HepG2 (cell line): ENCODE results near the gene SYNJ2. TPM values are rescaled to one million over a fixed set of nuclear protein-coding genes. Genes with fewer than 3 reads are reported as not detected.

Experiments used
- ARNT ChIP-seq: fragments of 450-650 bp; IDR thresholded peaks from 2 replicates; pipeline ENCODE4 v1.6.1; 2017
- ATM ChIP-seq: fragments of 450-650 bp; IDR thresholded peaks from 2 replicates; pipeline ENCODE4 v1.7.1; 2017; ENCODE audit warnings: mild to moderate bottlenecking, borderline replicate concordance
- DR1 ChIP-seq: sonication (generic); formaldehyde crosslinking; IDR thresholded peaks from 2 replicates; pipeline ENCODE4 v1.8.0; 2021; ENCODE audit warnings: mild to moderate bottlenecking, missing genetic modification reagents, inconsistent platforms
- GTF3A ChIP-seq: sonication (generic); formaldehyde crosslinking; conservative IDR thresholded peaks from 2 replicates; pipeline ENCODE4 v1.4.0; 2020; ENCODE audit warnings: mild to moderate bottlenecking, missing genetic modification reagents
- HCFC1 ChIP-seq: fragments of 150-350 bp; IDR thresholded peaks from 2 replicates; pipeline ENCODE4 v1.6.1; 2014; ENCODE audit warnings: low read depth, low read length
- KAT7 ChIP-seq: IDR thresholded peaks from 2 replicates; pipeline ENCODE4 v1.6.1; 2018; ENCODE audit warnings: borderline replicate concordance, missing compliant biosample characterization
- MIER2 ChIP-seq: IDR thresholded peaks from 2 replicates; pipeline ENCODE4 v1.6.1; 2016; ENCODE audit warnings: missing biosample characterization, missing genetic modification reagents
- MYC ChIP-seq: sonication (generic); formaldehyde crosslinking; IDR thresholded peaks from 2 replicates; pipeline ENCODE4 v1.9.0; 2021; ENCODE audit warnings: missing genetic modification reagents, borderline replicate concordance
- NFYB ChIP-seq: sonication (generic); formaldehyde crosslinking; IDR thresholded peaks from 2 replicates; pipeline ENCODE4 v1.4.0; 2020; ENCODE audit warnings: missing genetic modification reagents
- NRL ChIP-seq: sonication (generic); formaldehyde crosslinking; IDR thresholded peaks from 2 replicates; pipeline ENCODE4 v1.5.0; 2020; ENCODE audit warnings: missing genetic modification reagents, mild to moderate bottlenecking, moderate library complexity, borderline replicate concordance
- SIX4 ChIP-seq: sonication (generic); formaldehyde crosslinking; IDR thresholded peaks from 2 replicates; pipeline ENCODE4 v1.4.0; 2020; ENCODE audit warnings: missing genetic modification reagents
- WIZ ChIP-seq: sonication (generic); formaldehyde crosslinking; IDR thresholded peaks from 2 replicates; pipeline ENCODE4 v1.5.1; 2020; ENCODE audit warnings: mild to moderate bottlenecking, missing genetic modification reagents
- ZBTB7A ChIP-seq: sonication (generic); formaldehyde crosslinking; IDR thresholded peaks from 2 replicates; pipeline ENCODE4 v1.8.0; 2022; ENCODE audit warnings: mild to moderate bottlenecking, missing genetic modification reagents
- ZFP90 ChIP-seq: sonication (generic); formaldehyde crosslinking; IDR thresholded peaks from 2 replicates; pipeline ENCODE4 v1.8.0; 2022; ENCODE audit warnings: missing genetic modification reagents, mild to moderate bottlenecking, inconsistent platforms, borderline replicate concordance
- ZNF17 ChIP-seq: sonication (generic); formaldehyde crosslinking; IDR thresholded peaks from 2 replicates; pipeline ENCODE4 v1.5.0; 2020; ENCODE audit warnings: mild to moderate bottlenecking, missing genetic modification reagents
- ZNF224 ChIP-seq: sonication (generic); formaldehyde crosslinking; IDR thresholded peaks from 2 replicates; pipeline ENCODE4 v1.5.0; 2020; ENCODE audit warnings: mild to moderate bottlenecking, missing genetic modification reagents
- ZNF569 ChIP-seq: sonication (generic); formaldehyde crosslinking; IDR thresholded peaks from 2 replicates; pipeline ENCODE4 v1.5.0; 2020; ENCODE audit warnings: mild to moderate bottlenecking, missing genetic modification reagents, moderate library complexity, borderline replicate concordance
- ZNF75D ChIP-seq: sonication (generic); formaldehyde crosslinking; IDR thresholded peaks from 2 replicates; pipeline ENCODE4 v1.8.1; 2023; ENCODE audit warnings: missing genetic modification reagents, mild to moderate bottlenecking, borderline replicate concordance
- ZNF773 ChIP-seq: sonication (generic); formaldehyde crosslinking; IDR thresholded peaks from 2 replicates; pipeline ENCODE4 v1.4.0; 2020; ENCODE audit warnings: missing genetic modification reagents, borderline replicate concordance
- ZSCAN22 ChIP-seq: sonication (generic); formaldehyde crosslinking; IDR thresholded peaks from 2 replicates; pipeline ENCODE4 v1.4.0; 2020; ENCODE audit warnings: mild to moderate bottlenecking, missing genetic modification reagents
- polyA plus RNA-seq, 8 experiments: library from polyadenylated mRNA; depleted of rRNA in 3 of 8; stranded (reverse) in 7 of 8; unstranded in 1 of 8; fragments of >200 nt; fragmentation: Illumina TruSeq in 4 of 8; extraction: Trizol in 4 of 8; gene quantifications; 2 replicates each; pipeline versions ENCODE4 v1.2.1 to v1.2.3, GENCODE V29; 2011 to 2016; ENCODE audit warnings: low read depth in 4 of 8, missing spikeins in 1 of 8, mixed read lengths in 1 of 8; ENCODE audit not compliant: insufficient read depth in 1 of 8
- total RNA-seq, 5 experiments: library from RNA; depleted of rRNA; stranded (reverse); fragments of >200 nt; fragmentation: Illumina TruSeq; extraction: Trizol; gene quantifications; 2 replicates each; pipeline ENCODE4 v1.2.3, GENCODE V29; 2016; ENCODE audit warnings: low read depth in 1 of 5
- TF ChIP-seq, protein P1 (sequence below): IDR thresholded peaks from 2 replicates; pipeline ENCODE4 v1.6.1; 2012; ENCODE audit warnings: inconsistent platforms
- TF ChIP-seq, protein P2 (sequence below): sonication (generic); formaldehyde crosslinking; IDR thresholded peaks from 2 replicates; pipeline ENCODE4 v1.8.1; 2023; ENCODE audit warnings: missing genetic modification reagents, mild to moderate bottlenecking, borderline replicate concordance
- TF ChIP-seq, protein P3 (sequence below): IDR thresholded peaks from 2 replicates; pipeline ENCODE4 v1.6.1; 2016; ENCODE audit warnings: missing genetic modification reagents, missing compliant biosample characterization
- TF ChIP-seq, protein P4 (sequence below): conservative IDR thresholded peaks from 2 replicates; pipeline ENCODE4 v1.6.1; 2018; ENCODE audit warnings: missing genetic modification reagents
- TF ChIP-seq, protein P5 (sequence below): sonication (generic); formaldehyde crosslinking; IDR thresholded peaks from 2 replicates; pipeline ENCODE4 v1.5.0; 2020; ENCODE audit warnings: mild to moderate bottlenecking, missing genetic modification reagents

Gene SYNJ2
- total and polyA plus RNA-seq, 2 of the 13 experiments (the other 11 are each of a cell fraction or from before 2014, with no cell fraction given): 39.1 to 57.6 TPM

DNA sequence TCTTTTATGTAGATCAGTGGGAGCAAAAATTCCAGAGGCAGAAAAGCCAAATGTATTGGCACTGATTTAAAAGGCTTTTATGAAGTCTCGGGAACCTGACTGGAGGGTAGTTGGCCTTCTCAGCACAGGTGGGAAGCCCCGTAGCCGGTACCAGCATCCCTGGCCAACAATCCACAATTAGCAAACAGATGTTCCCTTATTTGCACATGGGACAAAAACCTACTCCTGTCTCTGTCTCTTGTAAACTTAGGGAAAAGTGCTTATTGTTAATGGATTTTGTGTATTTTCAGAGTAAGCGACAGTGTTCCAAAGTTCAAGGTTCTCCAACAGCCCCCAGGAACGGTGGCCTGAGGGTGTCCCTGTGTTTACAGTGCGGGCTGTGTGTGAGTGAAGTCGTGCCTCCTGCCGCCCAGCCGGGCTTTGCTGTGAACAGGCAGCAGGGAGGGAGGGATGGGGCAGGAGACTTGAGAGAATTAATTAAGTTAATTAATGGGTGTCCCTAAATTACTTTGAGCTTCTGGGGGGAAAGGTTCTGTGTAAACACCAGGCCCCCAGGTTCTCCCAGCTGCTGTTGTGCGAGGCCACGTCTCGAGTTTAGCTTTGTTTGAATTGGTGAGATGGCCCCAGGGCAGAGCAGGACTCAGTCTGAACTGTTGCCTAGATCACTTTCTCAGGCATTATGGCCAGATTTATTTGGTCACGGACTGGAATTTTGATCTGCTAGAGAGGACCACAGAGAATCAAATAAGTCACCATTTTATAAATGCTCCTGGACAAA, 3.9 kb downstream of the SYNJ2 start (continued):
- TF ChIP-seq, protein P1, sequence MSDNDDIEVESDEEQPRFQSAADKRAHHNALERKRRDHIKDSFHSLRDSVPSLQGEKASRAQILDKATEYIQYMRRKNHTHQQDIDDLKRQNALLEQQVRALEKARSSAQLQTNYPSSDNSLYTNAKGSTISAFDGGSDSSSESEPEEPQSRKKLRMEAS: peak; percentile 88
- TF ChIP-seq GTF3A (CRISPR knock-in tag) (peak; percentile 13; the same call in 1 of the 2 replicates), ZNF224 (CRISPR knock-in tag) (0 out of 2 replicates have a peak, but pooled peaks have one; percentile 40), NFYB (no peak), ZSCAN22 (CRISPR knock-in tag) (peak; percentile 61; the same call in 1 of the 2 replicates), MIER2 (CRISPR knock-in tag) (peak; percentile 85; the same call in 1 of the 2 replicates), KAT7 (CRISPR knock-in tag) (0 out of 2 replicates have a peak, but pooled peaks have one; percentile 6), DR1 (CRISPR knock-in tag) (no peak), ZNF773 (0 out of 2 replicates have a peak, but pooled peaks have one; percentile 47), HCFC1 (no peak), ATM (no peak), ZNF17 (CRISPR knock-in tag) (no peak), NRL (CRISPR knock-in tag) (no peak; the same call in 1 of the 2 replicates), ZNF75D (CRISPR knock-in tag) (no peak), ZNF569 (CRISPR knock-in tag) (peak; percentile 56; the same call in 1 of the 2 replicates), ZFP90 (CRISPR knock-in tag) (peak; percentile 62; the same call in 1 of the 2 replicates), MYC (CRISPR knock-in tag) (peak; percentile 86), ARNT (no peak), SIX4 (CRISPR knock-in tag) (peak; percentile 59; the same call in 1 of the 2 replicates), WIZ (CRISPR knock-in tag) (no peak), ZBTB7A (CRISPR knock-in tag) (peak; percentile 88; the same call in 1 of the 2 replicates)
- TF ChIP-seq, protein P2, sequence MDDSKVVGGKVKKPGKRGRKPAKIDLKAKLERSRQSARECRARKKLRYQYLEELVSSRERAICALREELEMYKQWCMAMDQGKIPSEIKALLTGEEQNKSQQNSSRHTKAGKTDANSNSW (CRISPR knock-in tag): no peak
- TF ChIP-seq, protein P3, sequence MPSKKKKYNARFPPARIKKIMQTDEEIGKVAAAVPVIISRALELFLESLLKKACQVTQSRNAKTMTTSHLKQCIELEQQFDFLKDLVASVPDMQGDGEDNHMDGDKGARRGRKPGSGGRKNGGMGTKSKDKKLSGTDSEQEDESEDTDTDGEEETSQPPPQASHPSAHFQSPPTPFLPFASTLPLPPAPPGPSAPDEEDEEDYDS (CRISPR knock-in tag): peak; percentile 83
- TF ChIP-seq, protein P4, sequence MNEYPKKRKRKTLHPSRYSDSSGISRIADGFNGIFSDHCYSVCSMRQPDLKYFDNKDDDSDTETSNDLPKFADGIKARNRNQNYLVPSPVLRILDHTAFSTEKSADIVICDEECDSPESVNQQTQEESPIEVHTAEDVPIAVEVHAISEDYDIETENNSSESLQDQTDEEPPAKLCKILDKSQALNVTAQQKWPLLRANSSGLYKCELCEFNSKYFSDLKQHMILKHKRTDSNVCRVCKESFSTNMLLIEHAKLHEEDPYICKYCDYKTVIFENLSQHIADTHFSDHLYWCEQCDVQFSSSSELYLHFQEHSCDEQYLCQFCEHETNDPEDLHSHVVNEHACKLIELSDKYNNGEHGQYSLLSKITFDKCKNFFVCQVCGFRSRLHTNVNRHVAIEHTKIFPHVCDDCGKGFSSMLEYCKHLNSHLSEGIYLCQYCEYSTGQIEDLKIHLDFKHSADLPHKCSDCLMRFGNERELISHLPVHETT (CRISPR knock-in tag): peak; percentile 75
- TF ChIP-seq, protein P5, sequence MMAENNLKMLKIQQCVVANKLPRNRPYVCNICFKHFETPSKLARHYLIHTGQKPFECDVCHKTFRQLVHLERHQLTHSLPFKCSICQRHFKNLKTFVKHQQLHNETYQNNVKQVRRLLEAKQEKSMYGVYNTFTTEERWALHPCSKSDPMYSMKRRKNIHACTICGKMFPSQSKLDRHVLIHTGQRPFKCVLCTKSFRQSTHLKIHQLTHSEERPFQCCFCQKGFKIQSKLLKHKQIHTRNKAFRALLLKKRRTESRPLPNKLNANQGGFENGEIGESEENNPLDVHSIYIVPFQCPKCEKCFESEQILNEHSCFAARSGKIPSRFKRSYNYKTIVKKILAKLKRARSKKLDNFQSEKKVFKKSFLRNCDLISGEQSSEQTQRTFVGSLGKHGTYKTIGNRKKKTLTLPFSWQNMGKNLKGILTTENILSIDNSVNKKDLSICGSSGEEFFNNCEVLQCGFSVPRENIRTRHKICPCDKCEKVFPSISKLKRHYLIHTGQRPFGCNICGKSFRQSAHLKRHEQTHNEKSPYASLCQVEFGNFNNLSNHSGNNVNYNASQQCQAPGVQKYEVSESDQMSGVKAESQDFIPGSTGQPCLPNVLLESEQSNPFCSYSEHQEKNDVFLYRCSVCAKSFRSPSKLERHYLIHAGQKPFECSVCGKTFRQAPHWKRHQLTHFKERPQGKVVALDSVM (CRISPR knock-in tag): no peak
